Neural progenitor cell (in vitro differentiated cells): ENCODE measurements around the gene RFX3. TPM values are rescaled to one million over a fixed set of nuclear protein-coding genes. Genes with fewer than 3 reads are reported as not detected.
A peak's percentile ranks its signal among the peaks of the same experiment; 100 is the strongest.

Source experiments
- DNase-seq: peaks from one replicate; pipeline ENCODE4 v3.0.0-alpha.2; 2016; ENCODE audit warnings: low spot score
- H2AFZ ChIP-seq: fragments of 200-600 bp; sonication (generic); replicated peaks from 2 replicates; pipeline ENCODE4 v1.6.1; 2016; ENCODE audit warnings: antibody characterized with exemption
- H3F3A ChIP-seq: fragments of 200-600 bp; sonication (generic); 2 replicates; pipeline ENCODE4 v1.6.1; 2016; ENCODE audit warnings: antibody characterized with exemption, low read depth
- H3K27ac ChIP-seq: fragments of 200-600 bp; sonication (generic); 2 replicates; pipeline ENCODE4 v1.5.1; 2016; ENCODE audit warnings: mild to moderate bottlenecking
- H3K27me3 ChIP-seq: fragments of 200-600 bp; sonication (generic); 2 replicates; pipeline ENCODE4 v1.6.1; 2016; ENCODE audit warnings: mild to moderate bottlenecking, moderate library complexity
- H3K36me3 ChIP-seq: fragments of 200-600 bp; sonication (generic); 2 replicates; pipeline ENCODE4 v1.5.1; 2016
- H3K4me1 ChIP-seq: fragments of 200-600 bp; sonication (generic); 2 replicates; pipeline ENCODE4 v1.6.1; 2016; ENCODE audit warnings: mixed run types
- H3K4me2 ChIP-seq: fragments of 200-600 bp; sonication (generic); 2 replicates; pipeline ENCODE4 v1.6.1; 2016
- H3K4me3 ChIP-seq: fragments of 200-600 bp; sonication (generic); 2 replicates; pipeline ENCODE4 v1.5.1; 2016
- H3K79me2 ChIP-seq: fragments of 200-600 bp; sonication (generic); 2 replicates; pipeline ENCODE4 v1.6.1; 2016; ENCODE audit warnings: low read depth
- H3K9ac ChIP-seq: fragments of 200-600 bp; sonication (generic); 2 replicates; pipeline ENCODE4 v1.6.1; 2016
- H3K9me3 ChIP-seq: fragments of 200-600 bp; sonication (generic); 2 replicates; pipeline ENCODE4 v1.5.1; 2016; ENCODE audit warnings: low read depth
- H4K20me1 ChIP-seq: fragments of 200-600 bp; sonication (generic); 2 replicates; pipeline ENCODE4 v1.6.1; 2016; ENCODE audit warnings: low read depth
- H3K27ac Mint-ChIP-seq: 3 replicates; pipeline ENCODE4 v1.8.0; 2021; ENCODE audit warnings: mixed read lengths
- H3K27me3 Mint-ChIP-seq: 2 replicates; pipeline ENCODE4 v1.8.0; 2022; ENCODE audit warnings: low read depth, mild to moderate bottlenecking, inconsistent platforms, moderate library complexity, mixed read lengths; ENCODE audit not compliant: insufficient read depth
- H3K36me3 Mint-ChIP-seq: 3 replicates; pipeline ENCODE4 v1.8.0; 2021; ENCODE audit warnings: mixed read lengths
- H3K4me1 Mint-ChIP-seq: 3 replicates; pipeline ENCODE4 v1.8.0; 2021; ENCODE audit warnings: mixed read lengths
- H3K4me3 Mint-ChIP-seq: 3 replicates; pipeline ENCODE4 v1.8.0; 2021; ENCODE audit warnings: mild to moderate bottlenecking, moderate library complexity, mixed read lengths
- H3K9me3 Mint-ChIP-seq: 3 replicates; pipeline ENCODE4 v1.8.0; 2020; ENCODE audit warnings: mixed read lengths
- CTCF ChIP-seq: fragments of 200-600 bp; sonication (generic); IDR thresholded peaks from 2 replicates; pipeline ENCODE4 v1.5.1; 2017; ENCODE audit warnings: antibody characterized with exemption, mild to moderate bottlenecking
- EZH2 ChIP-seq: fragments of 200-600 bp; sonication (generic); IDR thresholded peaks from 2 replicates; pipeline ENCODE4 v1.6.1; 2017; ENCODE audit warnings: antibody characterized with exemption, mild to moderate bottlenecking, moderate library complexity
- EZH2phosphoT487 ChIP-seq: fragments of 200-600 bp; sonication (generic); IDR thresholded peaks from 2 replicates; pipeline ENCODE4 v1.6.1; 2017; ENCODE audit warnings: antibody characterized with exemption
- total RNA-seq: library from RNA; depleted of rRNA; stranded (reverse); fragments of >200 nt; gene quantifications from 2 replicates; pipeline ENCODE4 v1.2.3, GENCODE V29; 2015; ENCODE audit warnings: low replicate concordance

The RFX3 gene
- total RNA-seq, 1 donor from 2014 or later: 39.6 TPM

GRCh38 chr9:3526165-3526996 is 580 bp upstream of the RFX3 start:
- H3K36me3 Mint-ChIP-seq: peaks cover 27% of the 10 kb centered on the region

DNA sequence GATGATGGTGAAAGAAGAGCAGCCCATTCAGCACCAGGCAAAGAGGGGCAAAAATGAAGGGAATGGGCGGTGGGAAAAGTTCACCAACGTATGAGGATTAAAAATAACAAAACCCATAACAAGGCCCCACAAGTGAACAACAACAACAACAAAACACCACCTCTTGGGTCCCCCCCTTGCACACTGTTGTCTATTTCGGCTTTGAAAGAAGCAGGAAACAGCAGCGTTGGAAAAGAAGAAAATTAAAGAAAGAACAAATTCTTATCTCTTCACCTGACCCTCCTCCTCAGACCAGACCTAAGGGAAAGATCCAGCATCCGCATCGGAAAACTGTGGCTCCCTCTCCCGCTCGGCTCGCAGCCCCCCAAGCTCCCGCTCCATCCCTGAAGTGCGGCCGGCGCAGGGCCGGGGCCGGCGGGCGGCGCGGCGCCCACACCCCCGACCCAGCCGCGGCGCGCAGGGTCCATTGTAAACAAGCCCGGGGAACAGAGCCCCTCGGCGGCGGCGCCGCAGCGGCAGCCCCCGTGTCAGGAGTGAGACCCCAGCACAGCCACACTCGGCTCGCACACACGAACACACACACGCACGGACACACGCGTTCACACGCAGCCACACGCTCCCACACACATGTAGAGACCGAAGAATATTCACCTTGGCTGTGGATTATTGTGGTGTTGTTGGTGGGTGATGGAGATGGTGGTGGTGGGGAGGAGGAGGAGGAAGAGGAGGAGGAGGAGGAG is 535 bp downstream of the RFX3 start:
- H2AFZ ChIP-seq: peak overlapping the region; percentile 64
- H3F3A ChIP-seq: peaks cover 41% of the 10 kb centered on the region
- H3K27ac Mint-ChIP-seq: peak overlapping the region; percentile 97
- H3K4me1 ChIP-seq: peaks cover 63% of the 10 kb centered on the region
- H4K20me1 ChIP-seq: peaks cover 39% of the 10 kb centered on the region
- peak overlapping the region; percentile 97 for H3K4me3 ChIP-seq
- H3K9me3 Mint-ChIP-seq: peaks cover 13% of the 10 kb centered on the region
- H3K36me3 Mint-ChIP-seq: peaks cover 20% of the 10 kb centered on the region
- H3K79me2 ChIP-seq: peaks cover 92% of the 10 kb centered on the region
- peak; percentile 73 for DNase-seq
- H3K4me3 Mint-ChIP-seq: peak overlapping the region; percentile 94
- peak overlapping the region; percentile 75 for H3K9ac ChIP-seq
- H3K27me3 ChIP-seq: no peaks in the 10 kb centered on the region
- TF ChIP-seq CTCF (no peak), EZH2phosphoT487 (no peak), EZH2 (peak; percentile 16)
- peak overlapping the region; percentile 75 for H3K4me2 ChIP-seq
- peaks cover 50% of the 10 kb centered on the region for H3K4me1 Mint-ChIP-seq
- no peaks in the 10 kb centered on the region for H3K9me3 ChIP-seq
- peaks cover 15% of the 10 kb centered on the region for H3K36me3 ChIP-seq
- H3K27ac ChIP-seq: peak overlapping the region; percentile 99
- H3K27me3 Mint-ChIP-seq: peaks cover 6% of the 10 kb centered on the region

More at GRCh38 chr9:3526165-3526996, 580 bp upstream of the RFX3 start:
- peaks cover 54% of the 10 kb centered on the region for H3K4me1 ChIP-seq
- peak; percentile 94 for DNase-seq
- H3K9me3 Mint-ChIP-seq: peaks cover 15% of the 10 kb centered on the region
- H2AFZ ChIP-seq: peak overlapping the region; percentile 79
- H3K79me2 ChIP-seq: peaks cover 92% of the 10 kb centered on the region
- TF ChIP-seq CTCF: no peak
- TF ChIP-seq EZH2phosphoT487: no peak
- no peak for TF ChIP-seq EZH2
- H3K4me2 ChIP-seq: peak overlapping the region; percentile 75
- H3K27me3 ChIP-seq: no peaks in the 10 kb centered on the region
- H3K4me3 ChIP-seq: peak overlapping the region; percentile 97
- peak overlapping the region; percentile 100 for H3K27ac Mint-ChIP-seq
- peaks cover 31% of the 10 kb centered on the region for H3F3A ChIP-seq
- H3K9ac ChIP-seq: peak overlapping the region; percentile 85
- no peaks in the 10 kb centered on the region for H3K9me3 ChIP-seq
- H4K20me1 ChIP-seq: peaks cover 29% of the 10 kb centered on the region
- peak overlapping the region; percentile 99 for H3K27ac ChIP-seq
- H3K27me3 Mint-ChIP-seq: peaks cover 6% of the 10 kb centered on the region
- H3K4me1 Mint-ChIP-seq: peaks cover 44% of the 10 kb centered on the region
- peaks cover 15% of the 10 kb centered on the region for H3K36me3 ChIP-seq
- H3K4me3 Mint-ChIP-seq: peak overlapping the region; percentile 94

DNA sequence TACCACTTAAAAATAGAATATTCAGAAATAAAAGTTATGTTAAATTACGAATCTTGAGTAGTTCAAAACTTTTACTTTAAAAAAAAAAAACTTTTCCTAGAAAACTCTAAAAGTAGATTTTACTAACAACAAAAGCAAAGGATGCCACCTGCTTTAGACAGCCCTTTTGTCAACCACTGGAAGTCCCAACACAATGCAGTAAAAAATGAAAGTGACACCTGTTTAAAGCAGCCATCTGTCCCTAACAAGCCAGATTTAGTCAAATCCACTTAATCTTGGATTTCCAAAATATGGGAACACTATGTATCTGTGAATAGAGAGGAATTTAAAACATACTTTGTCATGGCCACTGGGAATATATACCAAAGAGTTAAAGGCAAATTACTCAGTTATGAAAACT is 3.8 kb downstream of the RFX3 start:
- no peak overlapping the region for H3K9ac ChIP-seq
- no peak overlapping the region for H2AFZ ChIP-seq
- no peaks in the 10 kb centered on the region for H3K9me3 ChIP-seq
- Mint-ChIP-seq H3K27me3 (peaks cover 6% of the 10 kb centered on the region), H3K4me3 (peak overlapping the region; percentile 94), H3K4me1 (peaks cover 39% of the 10 kb centered on the region), H3K27ac (no peak overlapping the region), H3K9me3 (peaks cover 2% of the 10 kb centered on the region), H3K36me3 (peaks cover 13% of the 10 kb centered on the region)
- H3K27me3 ChIP-seq: no peaks in the 10 kb centered on the region
- H3K79me2 ChIP-seq: peaks cover 92% of the 10 kb centered on the region
- no peak for DNase-seq
- H3F3A ChIP-seq: peaks cover 30% of the 10 kb centered on the region
- peaks cover 44% of the 10 kb centered on the region for H4K20me1 ChIP-seq
- H3K4me2 ChIP-seq: peak overlapping the region; percentile 75
- no peak overlapping the region for H3K4me3 ChIP-seq
- peaks cover 41% of the 10 kb centered on the region for H3K4me1 ChIP-seq
- H3K27ac ChIP-seq: no peak overlapping the region
- TF ChIP-seq EZH2: no peak
- no peak for TF ChIP-seq EZH2phosphoT487
- TF ChIP-seq CTCF: no peak
- no peaks in the 10 kb centered on the region for H3K36me3 ChIP-seq
